ENCODE measurements around the gene PRKG1. TPM values are rescaled to one million over a fixed set of nuclear protein-coding genes. Genes with fewer than 3 reads are reported as not detected.

Gene PRKG1
- total and polyA plus RNA-seq, 2 of the 8 experiments (the other 6 are each of a cell fraction or from before 2014, with no cell fraction given), result 4.2 to 15.2 TPM

DNA sequence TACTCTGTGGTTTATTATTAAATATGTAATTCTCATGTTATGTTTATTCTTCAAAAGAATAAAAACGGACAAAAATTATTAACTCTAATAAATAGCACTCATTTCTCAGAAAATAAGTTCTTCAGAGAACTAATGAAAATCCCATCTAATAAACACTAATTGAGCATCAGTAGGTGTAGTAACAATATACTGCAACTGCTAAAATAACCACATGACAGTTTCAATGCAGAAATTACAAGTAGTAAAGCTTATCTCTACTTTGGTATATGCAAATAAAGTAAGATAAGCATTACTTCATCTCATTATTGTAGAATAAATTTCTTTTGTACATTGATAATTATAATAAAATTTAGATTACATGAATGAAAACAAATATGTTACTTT lies 1183.4 kb downstream of the PRKG1 start (continued):
- TF ChIP-seq, protein P1, sequence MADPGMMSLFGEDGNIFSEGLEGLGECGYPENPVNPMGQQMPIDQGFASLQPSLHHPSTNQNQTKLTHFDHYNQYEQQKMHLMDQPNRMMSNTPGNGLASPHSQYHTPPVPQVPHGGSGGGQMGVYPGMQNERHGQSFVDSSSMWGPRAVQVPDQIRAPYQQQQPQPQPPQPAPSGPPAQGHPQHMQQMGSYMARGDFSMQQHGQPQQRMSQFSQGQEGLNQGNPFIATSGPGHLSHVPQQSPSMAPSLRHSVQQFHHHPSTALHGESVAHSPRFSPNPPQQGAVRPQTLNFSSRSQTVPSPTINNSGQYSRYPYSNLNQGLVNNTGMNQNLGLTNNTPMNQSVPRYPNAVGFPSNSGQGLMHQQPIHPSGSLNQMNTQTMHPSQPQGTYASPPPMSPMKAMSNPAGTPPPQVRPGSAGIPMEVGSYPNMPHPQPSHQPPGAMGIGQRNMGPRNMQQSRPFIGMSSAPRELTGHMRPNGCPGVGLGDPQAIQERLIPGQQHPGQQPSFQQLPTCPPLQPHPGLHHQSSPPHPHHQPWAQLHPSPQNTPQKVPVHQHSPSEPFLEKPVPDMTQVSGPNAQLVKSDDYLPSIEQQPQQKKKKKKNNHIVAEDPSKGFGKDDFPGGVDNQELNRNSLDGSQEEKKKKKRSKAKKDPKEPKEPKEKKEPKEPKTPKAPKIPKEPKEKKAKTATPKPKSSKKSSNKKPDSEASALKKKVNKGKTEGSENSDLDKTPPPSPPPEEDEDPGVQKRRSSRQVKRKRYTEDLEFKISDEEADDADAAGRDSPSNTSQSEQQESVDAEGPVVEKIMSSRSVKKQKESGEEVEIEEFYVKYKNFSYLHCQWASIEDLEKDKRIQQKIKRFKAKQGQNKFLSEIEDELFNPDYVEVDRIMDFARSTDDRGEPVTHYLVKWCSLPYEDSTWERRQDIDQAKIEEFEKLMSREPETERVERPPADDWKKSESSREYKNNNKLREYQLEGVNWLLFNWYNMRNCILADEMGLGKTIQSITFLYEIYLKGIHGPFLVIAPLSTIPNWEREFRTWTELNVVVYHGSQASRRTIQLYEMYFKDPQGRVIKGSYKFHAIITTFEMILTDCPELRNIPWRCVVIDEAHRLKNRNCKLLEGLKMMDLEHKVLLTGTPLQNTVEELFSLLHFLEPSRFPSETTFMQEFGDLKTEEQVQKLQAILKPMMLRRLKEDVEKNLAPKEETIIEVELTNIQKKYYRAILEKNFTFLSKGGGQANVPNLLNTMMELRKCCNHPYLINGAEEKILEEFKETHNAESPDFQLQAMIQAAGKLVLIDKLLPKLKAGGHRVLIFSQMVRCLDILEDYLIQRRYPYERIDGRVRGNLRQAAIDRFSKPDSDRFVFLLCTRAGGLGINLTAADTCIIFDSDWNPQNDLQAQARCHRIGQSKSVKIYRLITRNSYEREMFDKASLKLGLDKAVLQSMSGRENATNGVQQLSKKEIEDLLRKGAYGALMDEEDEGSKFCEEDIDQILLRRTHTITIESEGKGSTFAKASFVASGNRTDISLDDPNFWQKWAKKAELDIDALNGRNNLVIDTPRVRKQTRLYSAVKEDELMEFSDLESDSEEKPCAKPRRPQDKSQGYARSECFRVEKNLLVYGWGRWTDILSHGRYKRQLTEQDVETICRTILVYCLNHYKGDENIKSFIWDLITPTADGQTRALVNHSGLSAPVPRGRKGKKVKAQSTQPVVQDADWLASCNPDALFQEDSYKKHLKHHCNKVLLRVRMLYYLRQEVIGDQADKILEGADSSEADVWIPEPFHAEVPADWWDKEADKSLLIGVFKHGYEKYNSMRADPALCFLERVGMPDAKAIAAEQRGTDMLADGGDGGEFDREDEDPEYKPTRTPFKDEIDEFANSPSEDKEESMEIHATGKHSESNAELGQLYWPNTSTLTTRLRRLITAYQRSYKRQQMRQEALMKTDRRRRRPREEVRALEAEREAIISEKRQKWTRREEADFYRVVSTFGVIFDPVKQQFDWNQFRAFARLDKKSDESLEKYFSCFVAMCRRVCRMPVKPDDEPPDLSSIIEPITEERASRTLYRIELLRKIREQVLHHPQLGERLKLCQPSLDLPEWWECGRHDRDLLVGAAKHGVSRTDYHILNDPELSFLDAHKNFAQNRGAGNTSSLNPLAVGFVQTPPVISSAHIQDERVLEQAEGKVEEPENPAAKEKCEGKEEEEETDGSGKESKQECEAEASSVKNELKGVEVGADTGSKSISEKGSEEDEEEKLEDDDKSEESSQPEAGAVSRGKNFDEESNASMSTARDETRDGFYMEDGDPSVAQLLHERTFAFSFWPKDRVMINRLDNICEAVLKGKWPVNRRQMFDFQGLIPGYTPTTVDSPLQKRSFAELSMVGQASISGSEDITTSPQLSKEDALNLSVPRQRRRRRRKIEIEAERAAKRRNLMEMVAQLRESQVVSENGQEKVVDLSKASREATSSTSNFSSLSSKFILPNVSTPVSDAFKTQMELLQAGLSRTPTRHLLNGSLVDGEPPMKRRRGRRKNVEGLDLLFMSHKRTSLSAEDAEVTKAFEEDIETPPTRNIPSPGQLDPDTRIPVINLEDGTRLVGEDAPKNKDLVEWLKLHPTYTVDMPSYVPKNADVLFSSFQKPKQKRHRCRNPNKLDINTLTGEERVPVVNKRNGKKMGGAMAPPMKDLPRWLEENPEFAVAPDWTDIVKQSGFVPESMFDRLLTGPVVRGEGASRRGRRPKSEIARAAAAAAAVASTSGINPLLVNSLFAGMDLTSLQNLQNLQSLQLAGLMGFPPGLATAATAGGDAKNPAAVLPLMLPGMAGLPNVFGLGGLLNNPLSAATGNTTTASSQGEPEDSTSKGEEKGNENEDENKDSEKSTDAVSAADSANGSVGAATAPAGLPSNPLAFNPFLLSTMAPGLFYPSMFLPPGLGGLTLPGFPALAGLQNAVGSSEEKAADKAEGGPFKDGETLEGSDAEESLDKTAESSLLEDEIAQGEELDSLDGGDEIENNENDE (IDR thresholded peaks at IDR 0.05; ENCODE audit: insufficient replicate concordance, low read length), result no peak
- TF ChIP-seq PHF8 (conservative IDR thresholded peaks at IDR 0.05; ENCODE audit: low read depth, low read length) (no peak), SRF (IDR thresholded peaks at IDR 0.05; ENCODE audit: low read depth, low read length) (no peak), BACH1 (IDR thresholded peaks at IDR 0.05; ENCODE audit: low read length) (no peak), HDAC2 (IDR thresholded peaks at IDR 0.05; ENCODE audit: borderline replicate concordance in 1 of 2, low read depth in 2 of 2, low read length in 2 of 2) (no peak)
- TF ChIP-seq, protein P2, sequence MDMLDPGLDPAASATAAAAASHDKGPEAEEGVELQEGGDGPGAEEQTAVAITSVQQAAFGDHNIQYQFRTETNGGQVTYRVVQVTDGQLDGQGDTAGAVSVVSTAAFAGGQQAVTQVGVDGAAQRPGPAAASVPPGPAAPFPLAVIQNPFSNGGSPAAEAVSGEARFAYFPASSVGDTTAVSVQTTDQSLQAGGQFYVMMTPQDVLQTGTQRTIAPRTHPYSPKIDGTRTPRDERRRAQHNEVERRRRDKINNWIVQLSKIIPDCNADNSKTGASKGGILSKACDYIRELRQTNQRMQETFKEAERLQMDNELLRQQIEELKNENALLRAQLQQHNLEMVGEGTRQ (IDR thresholded peaks at IDR 0.05; ENCODE audit: low read length), result no peak

Data from H1 (cell line).